Stimulated activated naive B cell treated with anti-CD40 and anti-IgM and Interleukin-4, amounts not matched to agents 10 μg/mL and 1 μg/mL and 100 μg/mL, for 72 hours (primary cell): ENCODE data around the gene NRP1.

Experiments
- ATAC-seq, 2 donors: fragments of 150-1000 bp; cut with Tn5 transposase; replicated peaks; 2 replicates each; pipeline ENCODE4 v1.10.0; 2021; ENCODE audit warnings: moderate library complexity in 1 of 2
- DNase-seq: peaks from one replicate; pipeline ENCODE4 v3.0.0; 2021
- H3K27ac Mint-ChIP-seq: one replicate; pipeline ENCODE4 v1.8.0; 2022; ENCODE audit warnings: mild to moderate bottlenecking, mixed read lengths
- H3K27me3 Mint-ChIP-seq, 2 donors: one replicate each; pipeline ENCODE4 v1.8.0; 2022; ENCODE audit warnings: mixed read lengths in 2 of 2
- H3K36me3 Mint-ChIP-seq, 2 donors: one replicate each; pipeline ENCODE4 v1.8.0; 2022; ENCODE audit warnings: mixed read lengths in 2 of 2, mild to moderate bottlenecking in 1 of 2
- H3K4me1 Mint-ChIP-seq, 2 donors: one replicate each; pipeline ENCODE4 v1.8.0; 2022; ENCODE audit warnings: mixed read lengths in 2 of 2, mild to moderate bottlenecking in 1 of 2
- H3K4me3 Mint-ChIP-seq, 2 donors: one replicate each; pipeline ENCODE4 v1.8.0; 2022; ENCODE audit warnings: mild to moderate bottlenecking in 2 of 2, mixed read lengths in 2 of 2, moderate library complexity in 1 of 2
- H3K9me3 Mint-ChIP-seq, 2 donors: one replicate each; pipeline ENCODE4 v1.8.0; 2022; ENCODE audit warnings: mixed read lengths in 2 of 2, mild to moderate bottlenecking in 1 of 2

Gene NRP1

DNA sequence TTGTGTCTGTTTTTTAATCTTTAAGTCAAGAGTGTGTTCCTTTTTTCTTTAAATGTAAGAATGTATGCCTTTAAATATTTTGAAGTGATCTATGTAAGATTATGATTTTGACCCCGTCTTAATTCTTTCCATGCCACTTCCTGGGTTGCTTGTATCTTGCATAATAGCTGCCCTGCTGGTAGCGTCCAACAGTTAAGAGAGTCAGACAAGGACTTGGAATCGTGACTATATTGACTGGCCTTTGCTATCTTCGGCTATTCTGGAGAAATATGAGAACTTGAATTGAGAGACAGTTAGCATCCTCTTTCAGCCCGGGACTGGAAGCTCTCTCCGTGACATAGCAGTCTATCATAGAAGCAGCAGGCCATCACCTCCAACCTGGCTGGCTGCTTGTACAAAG, 13.0 kb downstream of the NRP1 start:
- Mint-ChIP-seq H3K36me3 (no peaks in the 10 kb centered on the region), H3K4me3 (no peak overlapping the region), H3K27me3 (no peaks in the 10 kb centered on the region), H3K27ac (no peak overlapping the region), H3K4me1 (no peaks in the 10 kb centered on the region), H3K9me3 (no peaks in the 10 kb centered on the region)
- no peak for DNase-seq
- ATAC-seq: no peak

- H3K4me3 Mint-ChIP-seq: no peak overlapping the region
- no peak for ATAC-seq
Observed at GRCh38 chr10:33320288-33320687, 14.2 kb downstream of the NRP1 start.

DNA sequence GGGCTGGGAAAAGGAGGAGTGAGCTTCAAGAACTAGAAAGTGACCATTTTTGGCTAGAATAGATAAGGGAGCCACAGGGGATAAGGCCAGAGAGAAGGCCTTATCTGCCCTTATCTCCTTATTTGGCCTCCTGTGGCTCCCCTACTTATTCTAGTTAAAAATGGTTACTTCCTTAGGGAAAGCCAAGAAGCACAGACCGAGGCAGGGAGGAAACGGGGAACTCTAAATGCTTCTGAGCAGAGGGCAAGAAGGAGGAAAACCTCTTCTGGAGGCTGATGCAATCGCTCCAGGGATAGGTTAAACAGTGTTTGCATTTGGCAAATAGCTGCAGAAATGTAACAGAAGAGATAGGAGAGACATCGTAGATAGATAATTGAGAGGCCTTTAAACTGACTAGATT, 18.6 kb downstream of the NRP1 start:
- Mint-ChIP-seq H3K27me3 (no peaks in the 10 kb centered on the region), H3K4me3 (no peak overlapping the region)

More at GRCh38 chr10:33320288-33320687, 14.2 kb downstream of the NRP1 start:
- Mint-ChIP-seq H3K4me1 (no peaks in the 10 kb centered on the region), H3K36me3 (no peaks in the 10 kb centered on the region), H3K9me3 (no peaks in the 10 kb centered on the region), H3K27me3 (no peaks in the 10 kb centered on the region), H3K27ac (no peak overlapping the region)
- DNase-seq: no peak

DNA sequence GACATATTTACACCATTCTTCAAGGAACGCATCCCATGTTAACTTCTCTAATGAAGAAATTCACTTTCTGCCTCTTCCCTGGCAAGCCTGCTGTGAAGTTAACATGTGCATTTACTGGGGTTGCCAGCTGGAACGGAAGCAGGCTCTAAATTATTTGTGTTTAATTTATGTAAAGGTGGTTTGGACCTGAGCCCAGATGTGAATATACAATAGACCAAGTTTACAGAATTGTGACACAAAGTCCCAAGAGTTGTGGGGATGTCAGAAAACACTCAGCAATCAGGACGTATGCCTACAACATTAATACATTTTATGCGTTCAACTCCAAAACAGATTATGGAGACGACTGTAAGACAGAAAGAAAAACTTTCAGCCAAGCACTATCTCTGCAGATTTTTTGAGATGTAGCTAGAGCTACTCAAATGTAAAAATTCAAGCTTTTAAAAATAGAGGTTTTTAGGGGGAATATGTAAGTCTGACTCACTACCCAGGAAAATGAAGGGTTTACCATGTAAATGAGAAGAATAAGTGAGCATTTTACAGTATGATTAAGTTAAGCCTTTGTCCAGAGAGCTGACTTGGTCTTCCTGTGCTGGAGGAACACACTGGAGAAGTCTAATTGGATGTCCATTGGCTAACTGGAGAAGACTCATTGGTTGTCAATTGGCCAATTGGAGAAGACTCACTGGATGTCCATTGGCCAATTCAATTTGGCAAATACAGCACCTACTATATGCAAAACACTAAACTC, 19.5 kb downstream of the NRP1 start:
- Mint-ChIP-seq H3K36me3 (no peaks in the 10 kb centered on the region), H3K27me3 (no peaks in the 10 kb centered on the region), H3K4me1 (no peaks in the 10 kb centered on the region), H3K4me3 (no peak overlapping the region), H3K27ac (no peak overlapping the region), H3K9me3 (no peaks in the 10 kb centered on the region)
- DNase-seq (no peak), ATAC-seq (no peak)

More for the DNA sequence above, 18.6 kb downstream of the NRP1 start:
- H3K4me1 Mint-ChIP-seq: no peaks in the 10 kb centered on the region
- DNase-seq (no peak), ATAC-seq (no peak)
- H3K36me3 Mint-ChIP-seq: no peaks in the 10 kb centered on the region
- no peak overlapping the region for H3K27ac Mint-ChIP-seq
- no peaks in the 10 kb centered on the region for H3K9me3 Mint-ChIP-seq

DNA sequence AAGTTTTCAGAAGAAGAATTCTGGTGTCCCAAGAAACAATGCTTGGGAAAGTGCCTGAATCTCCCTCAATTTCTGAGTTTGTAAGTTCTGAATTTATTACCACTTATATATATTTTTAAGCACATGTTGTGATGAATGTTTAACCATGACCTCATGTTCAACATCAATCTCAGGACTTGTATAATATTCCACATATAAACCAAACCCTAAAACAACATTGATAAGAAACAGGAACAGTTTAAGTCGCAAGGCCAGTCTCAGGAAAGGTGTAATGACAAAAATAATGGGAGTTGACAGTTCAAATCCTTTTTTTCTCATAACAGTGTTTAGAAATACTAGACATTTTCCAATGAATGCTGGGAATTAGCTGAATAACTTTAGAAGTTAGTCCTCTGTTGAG, 22.8 kb downstream of the NRP1 start:
- DNase-seq (no peak), ATAC-seq (no peak)
- H3K9me3 Mint-ChIP-seq: no peaks in the 10 kb centered on the region
- H3K36me3 Mint-ChIP-seq: no peaks in the 10 kb centered on the region
- no peak overlapping the region for H3K4me3 Mint-ChIP-seq
- no peak overlapping the region for H3K27ac Mint-ChIP-seq
- H3K27me3 Mint-ChIP-seq: peaks cover 0 to 6% of the 10 kb centered on the region in 2 donors
- no peaks in the 10 kb centered on the region for H3K4me1 Mint-ChIP-seq

DNA sequence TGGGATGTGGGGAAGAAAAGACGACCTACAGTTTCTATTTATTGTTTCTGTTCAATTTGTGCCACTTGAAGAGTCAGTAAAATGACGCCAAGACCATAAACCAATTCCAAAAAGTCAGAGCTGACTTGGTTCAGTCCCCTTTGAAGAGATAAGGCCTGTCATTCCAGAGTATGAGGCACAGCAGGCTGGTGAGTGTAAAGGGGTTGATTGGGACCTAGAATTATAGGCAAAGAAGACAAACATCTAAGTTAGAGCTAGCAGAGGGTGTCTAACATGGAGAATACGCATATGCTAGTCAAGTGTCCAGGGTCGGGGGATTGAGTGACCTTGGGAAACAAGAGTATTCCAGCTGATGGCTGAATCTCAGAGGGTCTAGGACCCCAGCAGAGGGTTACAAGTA, 23.6 kb downstream of the NRP1 start:
- DNase-seq (no peak), ATAC-seq (no peak)
- no peaks in the 10 kb centered on the region for H3K36me3 Mint-ChIP-seq
- H3K9me3 Mint-ChIP-seq: no peaks in the 10 kb centered on the region
- H3K27ac Mint-ChIP-seq: no peak overlapping the region
- H3K4me3 Mint-ChIP-seq: no peak overlapping the region
- H3K4me1 Mint-ChIP-seq: no peaks in the 10 kb centered on the region
- H3K27me3 Mint-ChIP-seq: peaks cover 0 to 6% of the 10 kb centered on the region in 2 donors

GRCh38 chr10:33309406-33309805, 25.1 kb downstream of the NRP1 start:
- no peaks in the 10 kb centered on the region for H3K36me3 Mint-ChIP-seq
- no peak overlapping the region for H3K27ac Mint-ChIP-seq
- no peaks in the 10 kb centered on the region for H3K4me1 Mint-ChIP-seq
- no peak for ATAC-seq
- DNase-seq: no peak
- no peaks in the 10 kb centered on the region for H3K9me3 Mint-ChIP-seq
- no peak overlapping the region for H3K4me3 Mint-ChIP-seq
- H3K27me3 Mint-ChIP-seq: peaks cover 0 to 6% of the 10 kb centered on the region in 2 donors

DNA sequence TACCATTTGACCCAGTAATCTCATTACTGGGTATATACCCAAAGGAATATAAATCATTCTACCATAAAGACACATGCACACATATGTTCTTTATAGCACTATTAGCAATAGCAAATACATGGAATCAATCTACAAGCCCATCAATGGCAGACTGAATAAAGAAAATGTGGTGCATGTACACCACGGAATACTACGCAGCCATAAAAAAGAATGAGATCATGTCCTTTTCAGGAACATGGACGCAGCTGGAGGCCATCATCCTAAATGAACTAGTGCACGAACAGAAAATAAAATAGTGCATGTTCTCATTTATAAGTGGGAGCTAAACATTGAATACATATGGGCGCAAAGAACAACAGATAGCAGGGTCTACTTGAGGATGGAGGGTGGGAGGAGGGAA, 26.6 kb downstream of the NRP1 start:
- no peak for ATAC-seq
- Mint-ChIP-seq H3K9me3 (no peaks in the 10 kb centered on the region), H3K27ac (no peak overlapping the region), H3K36me3 (no peaks in the 10 kb centered on the region), H3K4me3 (no peak overlapping the region), H3K27me3 (peaks cover 0 to 6% of the 10 kb centered on the region in 2 donors), H3K4me1 (no peaks in the 10 kb centered on the region)
- no peak for DNase-seq

DNA sequence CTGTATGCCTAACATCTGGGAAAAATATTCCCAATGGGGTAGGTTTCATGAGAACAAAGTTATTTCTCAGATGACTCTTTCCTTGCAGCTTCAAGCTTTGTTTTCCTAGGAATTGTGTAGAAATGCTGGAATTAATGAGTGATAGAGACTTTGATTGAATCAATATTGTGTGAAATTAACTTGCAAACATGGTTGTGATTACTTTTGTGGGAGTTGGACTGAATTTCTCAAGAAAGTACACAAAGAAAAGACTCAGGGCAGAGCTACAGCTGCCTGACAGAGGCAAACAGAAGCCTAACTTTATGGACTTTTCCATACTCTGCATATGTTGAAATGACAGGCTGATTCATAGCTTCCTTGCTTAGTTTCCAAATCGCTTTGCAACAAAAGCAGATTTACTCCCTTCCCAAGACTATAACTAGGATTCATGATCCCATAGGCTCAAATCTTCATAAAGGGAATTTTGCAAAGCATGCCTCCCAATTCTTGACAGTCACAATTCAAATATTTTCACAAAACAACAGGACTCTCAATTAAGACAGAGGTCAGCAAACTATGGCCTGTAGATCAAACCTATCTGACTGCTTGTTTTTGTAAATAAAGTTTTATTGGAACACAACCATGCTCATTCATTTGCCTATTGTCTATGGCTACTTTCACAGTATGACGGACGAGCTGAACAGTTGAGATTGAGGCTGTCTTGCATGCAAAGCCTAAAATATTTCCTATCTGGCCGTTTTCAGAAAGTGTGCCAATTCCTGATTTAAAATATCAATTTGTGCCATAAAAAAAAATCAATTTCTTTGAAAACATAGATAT, 27.6 kb downstream of the NRP1 start:
- DNase-seq (no peak), ATAC-seq (no peak)
- Mint-ChIP-seq H3K27ac (no peak overlapping the region), H3K36me3 (no peaks in the 10 kb centered on the region), H3K4me3 (no peak overlapping the region), H3K4me1 (no peaks in the 10 kb centered on the region), H3K27me3 (peaks cover 0 to 6% of the 10 kb centered on the region in 2 donors), H3K9me3 (no peaks in the 10 kb centered on the region)

DNA sequence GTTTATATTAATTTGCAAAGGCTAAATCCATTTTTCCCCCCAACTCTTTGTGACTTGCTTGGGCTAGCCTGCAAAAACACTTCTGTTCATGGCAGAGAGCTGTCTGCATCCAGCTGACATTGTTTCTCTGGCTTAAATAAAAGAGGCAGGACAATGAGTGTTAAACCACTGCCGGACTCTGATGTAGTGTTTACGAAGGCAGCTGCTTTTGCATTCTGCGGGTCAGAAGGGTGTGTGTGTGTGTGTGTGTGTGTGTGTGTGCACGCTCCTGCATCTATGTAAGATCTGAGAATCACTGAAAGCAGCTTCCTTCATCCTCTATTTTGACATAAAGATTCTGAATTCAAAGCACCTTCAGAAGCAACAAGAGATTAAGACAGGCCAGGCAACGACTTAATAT, 28.3 kb downstream of the NRP1 start:
- Mint-ChIP-seq H3K4me3 (no peak overlapping the region), H3K36me3 (no peaks in the 10 kb centered on the region), H3K27ac (no peak overlapping the region), H3K4me1 (no peaks in the 10 kb centered on the region), H3K27me3 (peaks cover 0 to 6% of the 10 kb centered on the region in 2 donors), H3K9me3 (no peaks in the 10 kb centered on the region)
- DNase-seq (no peak), ATAC-seq (no peak)

DNA sequence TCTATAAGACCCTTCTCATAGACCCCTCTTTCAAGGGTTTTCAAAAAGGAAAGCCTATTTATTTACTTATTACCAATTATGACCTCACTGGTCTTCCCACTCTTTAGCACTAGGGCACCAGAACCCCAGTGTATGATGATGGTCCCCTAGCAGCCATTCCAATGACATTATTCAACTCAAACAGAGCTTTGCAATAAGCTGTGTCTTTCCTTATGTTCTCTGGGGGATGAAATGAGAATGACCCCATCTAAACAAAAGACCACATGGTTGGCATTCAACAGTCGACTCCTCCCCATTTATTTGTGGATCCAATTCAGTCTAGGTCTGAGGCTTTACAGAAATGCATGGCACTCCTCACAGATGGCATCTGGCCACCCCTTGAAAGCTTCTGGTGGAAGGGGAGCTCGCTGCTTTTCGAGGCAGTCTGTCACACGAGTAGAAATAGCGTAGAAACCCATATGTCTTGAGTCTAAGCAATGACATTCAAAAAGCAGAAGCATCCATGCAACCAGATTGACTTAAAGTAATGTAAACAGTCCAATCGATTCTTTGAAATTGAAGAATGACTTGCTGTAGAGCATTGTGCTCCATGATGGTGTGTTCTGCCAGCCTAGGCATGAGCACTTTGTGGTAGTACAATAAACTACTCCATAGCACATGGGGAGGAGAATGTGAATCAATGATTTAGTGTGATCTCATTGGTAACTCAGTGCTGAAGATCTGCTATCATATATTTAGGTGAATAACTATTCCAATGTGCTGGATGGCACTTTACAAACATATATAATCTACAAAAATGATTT, 29.8 kb downstream of the NRP1 start:
- Mint-ChIP-seq H3K4me1 (no peaks in the 10 kb centered on the region), H3K9me3 (no peaks in the 10 kb centered on the region), H3K27ac (no peak overlapping the region), H3K27me3 (peaks cover 0 to 4% of the 10 kb centered on the region in 2 donors), H3K36me3 (no peaks in the 10 kb centered on the region), H3K4me3 (no peak overlapping the region)
- DNase-seq (no peak), ATAC-seq (no peak)

DNA sequence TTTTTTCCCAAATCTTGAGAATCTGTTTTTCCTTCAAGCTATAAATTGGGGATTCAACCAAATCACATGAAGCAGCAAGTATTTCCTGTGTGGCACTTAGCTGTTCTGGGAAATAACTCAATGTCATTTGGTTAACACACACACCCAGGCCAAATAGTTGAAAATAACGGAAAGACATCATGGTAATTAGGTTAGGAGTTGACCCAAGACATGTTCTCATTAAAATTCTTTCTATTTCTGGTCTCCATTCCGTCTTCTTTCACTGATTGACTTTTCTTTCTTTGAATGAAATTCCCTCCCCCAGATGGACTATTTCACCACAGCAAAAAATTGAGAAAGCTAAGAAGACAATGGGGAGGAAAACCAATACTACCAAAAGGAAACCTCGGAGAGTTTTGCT, 30.5 kb downstream of the NRP1 start:
- DNase-seq (no peak), ATAC-seq (no peak)
- H3K4me1 Mint-ChIP-seq: no peaks in the 10 kb centered on the region
- no peak overlapping the region for H3K4me3 Mint-ChIP-seq
- H3K9me3 Mint-ChIP-seq: no peaks in the 10 kb centered on the region
- H3K27ac Mint-ChIP-seq: no peak overlapping the region
- no peaks in the 10 kb centered on the region for H3K36me3 Mint-ChIP-seq
- no peaks in the 10 kb centered on the region for H3K27me3 Mint-ChIP-seq

DNA sequence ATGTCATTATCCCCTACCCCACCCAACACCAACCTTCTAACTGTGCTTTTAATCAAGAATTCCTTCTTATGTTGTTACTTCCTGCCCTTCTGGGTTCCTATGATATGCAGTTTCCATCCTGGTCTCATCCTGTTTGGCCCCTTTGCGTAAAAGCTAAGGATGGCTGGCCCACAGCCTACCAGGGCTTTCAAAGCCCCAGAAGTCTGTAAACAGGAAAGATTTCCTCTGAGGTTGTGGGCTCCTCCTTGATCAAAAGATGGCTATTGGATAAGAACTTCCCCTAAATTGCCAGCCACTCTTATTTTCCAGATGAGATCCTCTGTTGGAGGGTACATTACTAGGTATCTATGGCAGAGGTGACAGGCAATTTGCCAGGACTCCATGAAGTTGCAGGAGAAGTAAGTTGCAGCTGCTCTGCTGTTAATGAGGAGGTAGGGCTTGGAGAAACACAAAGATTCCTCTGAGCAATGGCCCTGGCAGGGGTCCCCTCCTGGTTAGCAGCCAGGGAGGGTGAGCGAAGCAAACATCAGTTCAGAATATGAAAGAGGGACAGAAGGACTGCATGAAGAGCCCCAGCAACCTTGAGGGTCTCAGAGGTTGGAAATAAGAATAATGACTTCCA, 32.1 kb downstream of the NRP1 start:
- ATAC-seq (no peak), DNase-seq (no peak)
- Mint-ChIP-seq H3K4me3 (no peak overlapping the region), H3K4me1 (no peaks in the 10 kb centered on the region), H3K27me3 (no peaks in the 10 kb centered on the region), H3K36me3 (no peaks in the 10 kb centered on the region), H3K9me3 (no peaks in the 10 kb centered on the region), H3K27ac (no peak overlapping the region)

DNA sequence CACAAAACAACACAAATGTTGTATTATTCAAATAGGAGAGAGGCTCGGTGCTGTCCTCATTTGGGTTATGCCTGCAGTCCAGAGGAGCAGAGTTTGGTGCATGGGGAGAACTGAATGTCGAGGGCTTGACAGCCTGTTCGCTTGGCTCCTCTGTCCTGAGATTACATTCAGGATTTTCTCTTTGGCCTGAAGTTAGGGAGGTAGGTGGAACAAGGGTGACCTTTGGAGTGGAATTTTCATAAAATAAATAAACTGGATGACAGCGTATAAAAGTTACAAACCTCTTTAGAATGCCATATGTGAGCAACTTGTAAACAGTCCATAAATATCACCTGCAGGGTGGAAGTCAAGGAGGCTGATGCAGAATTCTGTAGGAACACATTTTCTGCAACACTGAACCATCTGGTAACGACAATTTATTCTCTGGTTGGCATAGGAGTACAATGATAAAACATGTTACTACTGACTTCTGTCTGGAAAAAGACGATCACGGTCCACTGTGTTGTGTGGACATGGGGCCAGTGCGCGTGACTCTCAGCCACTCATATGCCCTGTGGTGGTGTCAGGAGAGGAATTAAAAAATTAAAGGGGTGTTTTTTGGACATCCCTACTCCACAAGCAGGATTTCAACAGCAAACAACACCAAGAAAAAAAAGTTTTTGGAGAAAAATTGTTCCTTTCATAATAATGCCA, 33.2 kb downstream of the NRP1 start:
- ATAC-seq: no peak
- H3K4me1 Mint-ChIP-seq: no peaks in the 10 kb centered on the region
- no peaks in the 10 kb centered on the region for H3K27me3 Mint-ChIP-seq
- H3K4me3 Mint-ChIP-seq: no peak overlapping the region
- no peak overlapping the region for H3K27ac Mint-ChIP-seq
- no peaks in the 10 kb centered on the region for H3K9me3 Mint-ChIP-seq
- no peak for DNase-seq
- no peaks in the 10 kb centered on the region for H3K36me3 Mint-ChIP-seq
